Retinal pigment epithelial cell (primary cell): ENCODE measurements around the gene LGALS12.

Source experiments
- DNase-seq: peaks from one replicate; pipeline ENCODE4 v3.0.0-alpha.2; 2010; ENCODE audit warnings: low read depth
- H3K4me3 ChIP-seq: 2 replicates; pipeline ENCODE4 v1.5.1; 2011; ENCODE audit warnings: mild to moderate bottlenecking, low read length, control low read depth, moderate library complexity
- CTCF ChIP-seq: conservative IDR thresholded peaks from 2 replicates; pipeline ENCODE4 v1.5.1; 2011; ENCODE audit warnings: low read depth, low read length, control low read depth, inconsistent platforms

Gene LGALS12

GRCh38 chr11:63480039-63480438 is 25.8 kb upstream of the LGALS12 start:
- DNase-seq, result no peak
- no peak overlapping the region for H3K4me3 ChIP-seq

GRCh38 chr11:63485777-63486176 is 20.1 kb upstream of the LGALS12 start:
- H3K4me3 ChIP-seq, result no peak overlapping the region
- DNase-seq, result no peak
- TF ChIP-seq CTCF, result no peak

More at GRCh38 chr11:63480039-63480438, 25.8 kb upstream of the LGALS12 start:
- no peak for TF ChIP-seq CTCF

- no peak for DNase-seq
- no peak overlapping the region for H3K4me3 ChIP-seq
- TF ChIP-seq CTCF, result no peak
These were observed 17.1 kb upstream of the LGALS12 start for GRCh38 chr11:63488789-63489188.

- no peak for TF ChIP-seq CTCF
- no peak overlapping the region for H3K4me3 ChIP-seq
These were observed 16.0 kb upstream of the LGALS12 start for GRCh38 chr11:63489879-63490278.

GRCh38 chr11:63490551-63491239 is 15.2 kb upstream of the LGALS12 start, which contains the start of gene PLAAT5:
TSS of gene PLAAT5 (minus strand) at chr11:63491167. CDS start at chr11:63491034, 133 bp downstream.
- DNase-seq, result no peak
- peak within 1 kb of the TSS; percentile 39 for H3K4me3 ChIP-seq
- no peak for TF ChIP-seq CTCF

More at GRCh38 chr11:63489879-63490278, 16.0 kb upstream of the LGALS12 start:
- DNase-seq, result no peak

- peak overlapping the region; percentile 39 for H3K4me3 ChIP-seq
- TF ChIP-seq CTCF, result no peak
- DNase-seq, result no peak
These were observed 14.7 kb upstream of the LGALS12 start for GRCh38 chr11:63491240-63491587.
